OCI-LY7 (cell line): Measurements from ENCODE around the gene SLC9B1. TPM values are rescaled to one million over a fixed set of nuclear protein-coding genes. Genes with fewer than 3 reads are reported as not detected.
"Not testable (repeated sequence)": the region's sequence is repeated elsewhere in the genome, so short reads cannot be mapped to it uniquely, and the experiment has no call there.

Experiments used
- BruUV-seq: library from RNA; stranded (reverse); fragments of 400-500 nt; replicated peaks from 2 replicates; lab custom pipeline; 2021; lab: Mats Ljungman, UMichigan
- CTCF ChIA-PET: fragments of 300-600 bp; sonication (Branson Sonifier 250); formaldehyde crosslinking; loops from one replicate; lab custom pipeline; 2022; ENCODE audit warnings: antibody characterized with exemption; ENCODE audit not compliant: unreplicated experiment; lab: Charles Lee
- POLR2A ChIA-PET: fragments of 300-600 bp; sonication (Branson Sonifier 250); formaldehyde crosslinking; loops from one replicate; lab custom pipeline; 2022; ENCODE audit warnings: antibody characterized with exemption; lab: Charles Lee
- DNase-seq: peaks from one replicate; pipeline ENCODE4 v3.0.0-alpha.2; 2015; ENCODE audit warnings: low spot score
- H2AFZ ChIP-seq: fragments of 200-600 bp; sonication (generic), shearing (Covaris generic); 2 replicates; pipeline ENCODE4 v1.6.1; 2014; ENCODE audit warnings: mild to moderate bottlenecking, antibody characterized with exemption, low read length, moderate library complexity
- H3K27ac ChIP-seq: fragments of 200-600 bp; sonication (generic); 2 replicates; pipeline ENCODE4 v1.5.1; 2014; ENCODE audit warnings: mixed run types, low read depth, mild to moderate bottlenecking, moderate library complexity, low read length, inconsistent platforms; ENCODE audit not compliant: poor library complexity, severe bottlenecking
- H3K36me3 ChIP-seq: fragments of 200-600 bp; sonication (generic); 2 replicates; pipeline ENCODE4 v1.6.1; 2014; ENCODE audit warnings: mild to moderate bottlenecking, antibody characterized with exemption, low read length, moderate library complexity, mixed read lengths; ENCODE audit not compliant: insufficient read depth
- H3K4me1 ChIP-seq: fragments of 200-600 bp; sonication (generic); 2 replicates; pipeline ENCODE4 v1.5.1; 2014; ENCODE audit warnings: mild to moderate bottlenecking, low read length; ENCODE audit not compliant: insufficient read depth, poor library complexity, severe bottlenecking
- H3K4me2 ChIP-seq: fragments of 200-600 bp; sonication (generic); 2 replicates; pipeline ENCODE4 v1.6.1; 2014; ENCODE audit warnings: mild to moderate bottlenecking, low read length
- H3K4me3 ChIP-seq: fragments of 200-600 bp; sonication (generic); 2 replicates; pipeline ENCODE4 v1.5.1; 2014; ENCODE audit warnings: mild to moderate bottlenecking, low read depth, low read length; ENCODE audit not compliant: poor library complexity, severe bottlenecking
- H3K79me2 ChIP-seq: fragments of 200-600 bp; sonication (generic); 2 replicates; pipeline ENCODE4 v1.6.1; 2016; ENCODE audit warnings: low read depth, mild to moderate bottlenecking, low read length, moderate library complexity, mixed read lengths; ENCODE audit not compliant: insufficient read depth
- H3K9me2 ChIP-seq: fragments of 200-600 bp; sonication (generic); 2 replicates; pipeline ENCODE4 v1.6.1; 2016; ENCODE audit warnings: mild to moderate bottlenecking, low read length, mixed read lengths; ENCODE audit not compliant: insufficient read depth
- H3K9me3 ChIP-seq: fragments of 200-600 bp; sonication (generic); 2 replicates; pipeline ENCODE4 v1.6.1; 2014; ENCODE audit warnings: mild to moderate bottlenecking, mixed run types, low read length, mixed read lengths
- H4K20me1 ChIP-seq: fragments of 200-600 bp; sonication (generic); 2 replicates; pipeline ENCODE4 v1.6.1; 2014; ENCODE audit warnings: mild to moderate bottlenecking, antibody characterized with exemption, low read length, moderate library complexity, mixed read lengths; ENCODE audit not compliant: insufficient read depth
- EZH2phosphoT487 ChIP-seq: fragments of 200-600 bp; sonication (generic); IDR thresholded peaks from 2 replicates; pipeline ENCODE4 v1.6.1; 2018; ENCODE audit warnings: low read depth, borderline replicate concordance, mild to moderate bottlenecking, mixed run types, antibody characterized with exemption, low read length, moderate library complexity, mixed read lengths
- intact Hi-C: fragments of 100-400 bp; cut with micrococcal nuclease; formaldehyde crosslinking; loops from one replicate; pipeline ENCODE4 v1.10.0; 2022; ENCODE audit not compliant: unreplicated experiment
- total RNA-seq, 2 experiments: library from RNA; depleted of rRNA in 1 of 2; stranded (reverse); fragments of >200 nt in 1 of 2; shearing (Covaris generic) in 1 of 2; gene quantifications; 2 replicates each; pipeline ENCODE4 v1.2.3, GENCODE V29; 2014 to 2022
- TF ChIP-seq, protein P1 (sequence below): fragments of 200-600 bp; sonication (generic); conservative IDR thresholded peaks from 2 replicates; pipeline ENCODE4 v1.5.1; 2014; ENCODE audit warnings: mild to moderate bottlenecking, antibody characterized with exemption, low read length, moderate library complexity, mixed read lengths

The SLC9B1 gene
- total RNA-seq, 2 experiments from 2014 or later: 0.88 to 2.0 TPM

DNA sequence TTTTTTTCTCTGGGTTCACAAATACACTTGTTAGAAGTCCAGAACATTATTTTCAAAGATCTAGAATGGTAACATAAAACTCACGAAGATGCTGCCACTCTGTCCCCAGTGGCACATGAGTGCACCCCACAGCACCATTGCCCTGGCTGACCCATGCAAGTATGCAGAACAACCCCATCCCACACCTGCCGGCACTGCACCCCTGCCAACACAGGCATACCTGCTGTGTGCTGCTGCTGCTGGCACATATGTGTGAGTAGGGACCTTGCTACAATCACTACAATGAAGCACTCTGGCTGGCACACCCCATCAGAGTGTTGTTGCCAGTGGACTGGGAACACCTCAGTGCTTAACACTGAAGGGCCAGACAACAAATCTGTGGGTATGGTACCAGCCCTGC is 83.8 kb downstream of the SLC9B1 start:
- no peak overlapping the region for H3K4me3 ChIP-seq
- TF ChIP-seq, protein P1, sequence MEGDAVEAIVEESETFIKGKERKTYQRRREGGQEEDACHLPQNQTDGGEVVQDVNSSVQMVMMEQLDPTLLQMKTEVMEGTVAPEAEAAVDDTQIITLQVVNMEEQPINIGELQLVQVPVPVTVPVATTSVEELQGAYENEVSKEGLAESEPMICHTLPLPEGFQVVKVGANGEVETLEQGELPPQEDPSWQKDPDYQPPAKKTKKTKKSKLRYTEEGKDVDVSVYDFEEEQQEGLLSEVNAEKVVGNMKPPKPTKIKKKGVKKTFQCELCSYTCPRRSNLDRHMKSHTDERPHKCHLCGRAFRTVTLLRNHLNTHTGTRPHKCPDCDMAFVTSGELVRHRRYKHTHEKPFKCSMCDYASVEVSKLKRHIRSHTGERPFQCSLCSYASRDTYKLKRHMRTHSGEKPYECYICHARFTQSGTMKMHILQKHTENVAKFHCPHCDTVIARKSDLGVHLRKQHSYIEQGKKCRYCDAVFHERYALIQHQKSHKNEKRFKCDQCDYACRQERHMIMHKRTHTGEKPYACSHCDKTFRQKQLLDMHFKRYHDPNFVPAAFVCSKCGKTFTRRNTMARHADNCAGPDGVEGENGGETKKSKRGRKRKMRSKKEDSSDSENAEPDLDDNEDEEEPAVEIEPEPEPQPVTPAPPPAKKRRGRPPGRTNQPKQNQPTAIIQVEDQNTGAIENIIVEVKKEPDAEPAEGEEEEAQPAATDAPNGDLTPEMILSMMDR: no peak
- ChIA-PET POLR2A (no interaction called here), CTCF (no interaction called here)
- H3K36me3 ChIP-seq: no peaks in the 10 kb centered on the region
- intact Hi-C loops: no loop called here
- H3K4me1 ChIP-seq: no peaks in the 10 kb centered on the region
- H3K4me2 ChIP-seq: no peak overlapping the region
- BruUV-seq: no TSS peak
- DNase-seq: no peak
- no peaks in the 10 kb centered on the region for H3K9me2 ChIP-seq
- no peaks in the 10 kb centered on the region for H4K20me1 ChIP-seq
- H2AFZ ChIP-seq: no peak overlapping the region
- H3K27ac ChIP-seq: no peak overlapping the region
- no peaks in the 10 kb centered on the region for H3K79me2 ChIP-seq
- no peaks in the 10 kb centered on the region for H3K9me3 ChIP-seq

DNA sequence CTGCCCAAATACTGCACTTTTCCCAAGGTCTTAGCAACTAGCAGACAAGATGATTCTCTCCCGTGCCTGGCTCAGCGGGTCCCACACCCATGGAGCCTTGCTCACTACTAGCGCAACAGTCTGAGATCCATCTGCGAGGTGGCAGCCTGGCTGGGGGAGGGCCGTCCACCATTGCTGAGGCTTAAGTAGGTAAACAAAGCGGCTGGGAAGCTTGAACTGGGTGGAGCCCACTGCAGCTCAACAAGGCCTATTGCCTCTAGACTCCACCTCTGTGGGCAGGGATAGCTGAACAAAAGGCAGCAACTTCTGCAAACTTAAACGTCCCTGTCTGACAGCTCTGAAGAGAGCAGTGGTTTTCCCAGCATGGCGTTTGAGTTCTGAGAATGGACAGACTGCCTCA is 99.8 kb downstream of the SLC9B1 start:
- H3K4me1 ChIP-seq, BruUV-seq, H4K20me1 ChIP-seq, H2AFZ ChIP-seq, H3K9me3 ChIP-seq, H3K79me2 ChIP-seq, H3K9me2 ChIP-seq, H3K4me3 ChIP-seq, CTCF ChIA-PET, POLR2A ChIA-PET, H3K36me3 ChIP-seq, H3K27ac ChIP-seq, DNase-seq, H3K4me2 ChIP-seq, intact Hi-C loops: not testable (repeated sequence)

DNA sequence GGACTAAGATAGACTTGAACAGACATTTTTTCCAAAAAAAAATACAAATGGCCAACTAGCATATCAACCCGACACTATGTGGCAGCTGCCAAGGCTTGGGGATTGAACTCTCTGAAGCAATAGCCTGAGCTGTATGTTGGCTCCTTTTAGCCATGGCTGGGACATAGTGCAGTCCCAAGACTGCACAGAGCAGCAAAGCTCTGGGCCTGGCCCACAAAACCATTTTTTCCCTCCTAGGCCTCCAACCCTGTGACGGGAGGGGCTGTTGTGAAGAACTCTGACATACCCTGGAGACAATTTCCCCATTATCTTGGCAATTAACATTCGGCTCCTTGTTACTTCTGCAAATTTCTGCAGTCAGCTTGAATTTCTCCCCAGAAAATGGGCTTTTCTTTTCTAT is 100.6 kb downstream of the SLC9B1 start:
- intact Hi-C loops: no loop called here
- H3K9me3 ChIP-seq: no peaks in the 10 kb centered on the region

More for the DNA sequence above, 100.6 kb downstream of the SLC9B1 start:
- Histone ChIP-seq H3K4me3 (no peak overlapping the region), H4K20me1 (no peaks in the 10 kb centered on the region), H3K27ac (no peak overlapping the region), H3K4me1 (no peaks in the 10 kb centered on the region), H3K36me3 (no peaks in the 10 kb centered on the region), H2AFZ (no peak overlapping the region), H3K4me2 (no peak overlapping the region), H3K9me2 (no peaks in the 10 kb centered on the region), H3K79me2 (no peaks in the 10 kb centered on the region)
- TF ChIP-seq, protein P1: no peak
- TF ChIP-seq EZH2phosphoT487: no peak
- POLR2A ChIA-PET: no interaction called here
- CTCF ChIA-PET: no interaction called here
- BruUV-seq: no TSS peak
- no peak for DNase-seq
